Transverse colon (tissue), 4 donors: ENCODE results near the gene ARL8A.

Experiments
- CTCF ChIP-seq, 5 experiments: fragments of 200-600 bp in 3 of 5; fragments of 450-650 bp in 2 of 5; sonication (generic) in 3 of 5; IDR thresholded peaks; 1 replicate in 2 of 5; 2 replicates in 3 of 5; pipeline ENCODE4 v1.5.1; 2016 to 2017; ENCODE audit warnings: antibody characterized with exemption in 5 of 5, inconsistent platforms in 3 of 5, mild to moderate bottlenecking in 2 of 5, moderate library complexity in 1 of 5
- POLR2A ChIP-seq: fragments of 450-650 bp; IDR thresholded peaks from one replicate; pipeline ENCODE4 v1.6.1; 2016; ENCODE audit warnings: antibody characterized with exemption, mild to moderate bottlenecking, moderate library complexity
- POLR2AphosphoS5 ChIP-seq, 3 donors: sonication (generic); formaldehyde crosslinking; IDR thresholded peaks; one replicate each; pipeline ENCODE4 v1.6.1; 2016; ENCODE audit warnings: antibody characterized with exemption in 3 of 3

- TF ChIP-seq POLR2AphosphoS5 (IDR thresholded peaks at IDR 0.05) (no peak), POLR2A (no peak), CTCF (IDR thresholded peaks at IDR 0.05) (no peak)
Measured at GRCh38 chr1:202123336-202123813, 21.2 kb downstream of the ARL8A start.
